ENCODE results near the gene SLC1A1.

DNA sequence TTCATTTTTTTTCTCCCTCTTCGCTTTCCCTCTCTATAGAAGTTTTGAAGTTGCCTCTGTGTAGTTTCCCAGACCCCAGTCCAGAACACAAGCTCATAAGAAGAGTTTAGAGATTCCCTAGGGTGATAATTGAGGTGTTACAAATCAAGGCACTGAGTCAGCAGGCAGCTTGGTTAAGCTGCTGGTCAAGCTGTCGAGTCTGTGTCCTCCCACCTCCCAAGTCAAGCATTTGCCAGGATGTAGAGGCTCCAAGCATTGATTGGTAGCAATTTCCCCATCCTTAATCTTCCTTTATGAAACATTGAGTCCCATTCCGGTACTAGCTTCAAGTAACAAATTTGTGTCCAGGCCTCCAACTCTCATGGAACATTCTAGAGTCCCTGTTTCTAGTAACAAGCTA, 47.5 kb upstream of the SLC1A1 start:
- TF ChIP-seq POLR2A (IDR thresholded peaks at IDR 0.05) = no peak
- TF ChIP-seq, protein P1, sequence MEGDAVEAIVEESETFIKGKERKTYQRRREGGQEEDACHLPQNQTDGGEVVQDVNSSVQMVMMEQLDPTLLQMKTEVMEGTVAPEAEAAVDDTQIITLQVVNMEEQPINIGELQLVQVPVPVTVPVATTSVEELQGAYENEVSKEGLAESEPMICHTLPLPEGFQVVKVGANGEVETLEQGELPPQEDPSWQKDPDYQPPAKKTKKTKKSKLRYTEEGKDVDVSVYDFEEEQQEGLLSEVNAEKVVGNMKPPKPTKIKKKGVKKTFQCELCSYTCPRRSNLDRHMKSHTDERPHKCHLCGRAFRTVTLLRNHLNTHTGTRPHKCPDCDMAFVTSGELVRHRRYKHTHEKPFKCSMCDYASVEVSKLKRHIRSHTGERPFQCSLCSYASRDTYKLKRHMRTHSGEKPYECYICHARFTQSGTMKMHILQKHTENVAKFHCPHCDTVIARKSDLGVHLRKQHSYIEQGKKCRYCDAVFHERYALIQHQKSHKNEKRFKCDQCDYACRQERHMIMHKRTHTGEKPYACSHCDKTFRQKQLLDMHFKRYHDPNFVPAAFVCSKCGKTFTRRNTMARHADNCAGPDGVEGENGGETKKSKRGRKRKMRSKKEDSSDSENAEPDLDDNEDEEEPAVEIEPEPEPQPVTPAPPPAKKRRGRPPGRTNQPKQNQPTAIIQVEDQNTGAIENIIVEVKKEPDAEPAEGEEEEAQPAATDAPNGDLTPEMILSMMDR (IDR thresholded peaks at IDR 0.05) = no peak

All from esophagus squamous epithelium (tissue), 4 donors.